Measurements from ENCODE around the gene ACTR6. TPM values are rescaled to one million over a fixed set of nuclear protein-coding genes. Genes with fewer than 3 reads are reported as not detected.
A peak's percentile ranks its signal among the peaks of the same experiment; 100 is the strongest.

Gene ACTR6
- total RNA-seq, 1 donor from 2014 or later: 23.5 TPM

DNA sequence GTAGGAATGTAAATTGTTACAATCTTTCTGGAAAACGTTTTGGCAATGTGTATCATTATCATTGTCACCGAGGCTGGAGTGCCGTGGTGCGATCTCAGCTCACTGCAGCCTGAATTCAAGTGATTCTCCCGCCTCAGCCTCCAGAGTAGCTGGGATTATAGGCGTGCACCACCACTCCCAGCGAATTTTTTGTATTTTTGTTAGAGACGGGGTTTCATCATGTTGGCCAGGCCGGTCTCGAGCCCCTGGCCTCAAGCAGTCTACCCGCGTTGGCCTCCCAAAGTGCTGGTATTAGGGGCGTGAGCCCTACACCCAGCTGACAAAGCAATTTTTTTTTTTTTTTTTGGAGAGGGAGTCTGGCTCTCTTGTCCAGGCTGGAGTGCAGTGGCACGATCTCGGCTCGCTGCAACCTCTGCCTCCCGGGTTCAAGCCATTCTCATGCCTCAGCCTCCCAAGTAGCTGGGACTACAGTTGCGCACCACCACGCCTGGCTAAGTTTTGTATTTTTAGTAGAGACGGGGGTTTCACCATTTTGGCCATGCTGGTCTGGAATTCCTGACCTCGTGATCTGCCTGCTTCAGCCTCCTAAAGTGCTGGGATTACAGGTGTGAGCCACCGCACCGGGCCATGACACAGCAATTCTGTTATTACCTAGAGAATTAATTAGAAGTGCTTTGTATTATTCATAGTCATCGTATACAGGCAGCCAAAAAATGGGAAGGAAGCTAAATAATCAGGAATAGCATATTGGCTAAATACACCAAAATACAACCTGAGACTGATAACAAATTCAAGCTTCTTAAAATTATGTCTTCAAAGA, 1.2 kb downstream of the ACTR6 start:
- H3K4me1 Mint-ChIP-seq: peaks cover 29% of the 10 kb centered on the region
- intact Hi-C loops (cut with micrococcal nuclease): loop anchor here (5.0 to 10.0 kb wide), 2 partner anchors 147 to 1630 kb away; partner anchors contain the start of gene GNPTAB
- H3K9me3 Mint-ChIP-seq: no peaks in the 10 kb centered on the region
- CTCF ChIA-PET: no interaction called here
- ATAC-seq (ENCODE audit: low read depth) (no peak), DNase-seq (no peak)
- no peaks in the 10 kb centered on the region for H3K27me3 Mint-ChIP-seq
- peak overlapping the region; percentile 98 for H3K4me3 Mint-ChIP-seq
- TF ChIP-seq, protein P1, sequence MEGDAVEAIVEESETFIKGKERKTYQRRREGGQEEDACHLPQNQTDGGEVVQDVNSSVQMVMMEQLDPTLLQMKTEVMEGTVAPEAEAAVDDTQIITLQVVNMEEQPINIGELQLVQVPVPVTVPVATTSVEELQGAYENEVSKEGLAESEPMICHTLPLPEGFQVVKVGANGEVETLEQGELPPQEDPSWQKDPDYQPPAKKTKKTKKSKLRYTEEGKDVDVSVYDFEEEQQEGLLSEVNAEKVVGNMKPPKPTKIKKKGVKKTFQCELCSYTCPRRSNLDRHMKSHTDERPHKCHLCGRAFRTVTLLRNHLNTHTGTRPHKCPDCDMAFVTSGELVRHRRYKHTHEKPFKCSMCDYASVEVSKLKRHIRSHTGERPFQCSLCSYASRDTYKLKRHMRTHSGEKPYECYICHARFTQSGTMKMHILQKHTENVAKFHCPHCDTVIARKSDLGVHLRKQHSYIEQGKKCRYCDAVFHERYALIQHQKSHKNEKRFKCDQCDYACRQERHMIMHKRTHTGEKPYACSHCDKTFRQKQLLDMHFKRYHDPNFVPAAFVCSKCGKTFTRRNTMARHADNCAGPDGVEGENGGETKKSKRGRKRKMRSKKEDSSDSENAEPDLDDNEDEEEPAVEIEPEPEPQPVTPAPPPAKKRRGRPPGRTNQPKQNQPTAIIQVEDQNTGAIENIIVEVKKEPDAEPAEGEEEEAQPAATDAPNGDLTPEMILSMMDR (IDR thresholded peaks at IDR 0.05): no peak
- H3K36me3 Mint-ChIP-seq (ENCODE audit: low read depth): peaks cover 20% of the 10 kb centered on the region
- H3K27ac Mint-ChIP-seq: peak overlapping the region; percentile 95
- POLR2A ChIA-PET: interaction anchor here (0.7 to 1.9 kb wide), 3 partner anchors 9 to 152 kb away, joined by 3 to 26 read pairs (median 3); partner anchors contain the start of genes DEPDC4 and SCYL2

GRCh38 chr12:100207311-100207710, 6.7 kb downstream of the ACTR6 start:
- H3K36me3 Mint-ChIP-seq (ENCODE audit: low read depth): peaks cover 57% of the 10 kb centered on the region
- peaks cover 6% of the 10 kb centered on the region for H3K4me1 Mint-ChIP-seq
- POLR2A ChIA-PET: interaction anchor here (0.6 kb wide), 1 partner anchor 1476 kb away, joined by 4 read pairs; no protein-coding TSS in a partner anchor
- no peak for ATAC-seq (ENCODE audit: low read depth)
- TF ChIP-seq, protein P1 (IDR thresholded peaks at IDR 0.05): no peak
- CTCF ChIA-PET: no interaction called here
- no peak for DNase-seq
- H3K27me3 Mint-ChIP-seq: no peaks in the 10 kb centered on the region
- H3K9me3 Mint-ChIP-seq: no peaks in the 10 kb centered on the region
- no peak overlapping the region for H3K27ac Mint-ChIP-seq
- intact Hi-C loops (cut with micrococcal nuclease): loop anchor here (10.0 kb wide), 1 partner anchor 153 kb away; no protein-coding TSS in a partner anchor
- no peak overlapping the region for H3K4me3 Mint-ChIP-seq

- ChIA-PET CTCF (no interaction called here), POLR2A (no interaction called here)
- TF ChIP-seq, protein P1 (IDR thresholded peaks at IDR 0.05): no peak
- H3K36me3 Mint-ChIP-seq (ENCODE audit: low read depth): peaks cover 68% of the 10 kb centered on the region
- ATAC-seq (ENCODE audit: low read depth) (no peak), DNase-seq (no peak)
- H3K27me3 Mint-ChIP-seq: no peaks in the 10 kb centered on the region
- H3K4me1 Mint-ChIP-seq: no peaks in the 10 kb centered on the region
- H3K4me3 Mint-ChIP-seq: no peak overlapping the region
- no peaks in the 10 kb centered on the region for H3K9me3 Mint-ChIP-seq
- intact Hi-C loops (cut with micrococcal nuclease): loop anchor here (10.0 kb wide), 1 partner anchor 154 kb away; no protein-coding TSS in a partner anchor
- H3K27ac Mint-ChIP-seq: no peak overlapping the region
Observed at GRCh38 chr12:100208834-100209233, 8.2 kb downstream of the ACTR6 start.

- no peak overlapping the region for H3K4me3 Mint-ChIP-seq
- peaks cover 80% of the 10 kb centered on the region for H3K36me3 Mint-ChIP-seq (ENCODE audit: low read depth)
- H3K27ac Mint-ChIP-seq: no peak overlapping the region
- H3K9me3 Mint-ChIP-seq: no peaks in the 10 kb centered on the region
- H3K4me1 Mint-ChIP-seq: peaks cover 4% of the 10 kb centered on the region
- intact Hi-C loops (cut with micrococcal nuclease): no loop called here
- CTCF ChIA-PET: no interaction called here
- POLR2A ChIA-PET: no interaction called here
- no peaks in the 10 kb centered on the region for H3K27me3 Mint-ChIP-seq
- ATAC-seq (ENCODE audit: low read depth): no peak
- TF ChIP-seq, protein P1 (IDR thresholded peaks at IDR 0.05): no peak
- DNase-seq: no peak
Observed at GRCh38 chr12:100211698-100212097, 11.1 kb downstream of the ACTR6 start.

DNA sequence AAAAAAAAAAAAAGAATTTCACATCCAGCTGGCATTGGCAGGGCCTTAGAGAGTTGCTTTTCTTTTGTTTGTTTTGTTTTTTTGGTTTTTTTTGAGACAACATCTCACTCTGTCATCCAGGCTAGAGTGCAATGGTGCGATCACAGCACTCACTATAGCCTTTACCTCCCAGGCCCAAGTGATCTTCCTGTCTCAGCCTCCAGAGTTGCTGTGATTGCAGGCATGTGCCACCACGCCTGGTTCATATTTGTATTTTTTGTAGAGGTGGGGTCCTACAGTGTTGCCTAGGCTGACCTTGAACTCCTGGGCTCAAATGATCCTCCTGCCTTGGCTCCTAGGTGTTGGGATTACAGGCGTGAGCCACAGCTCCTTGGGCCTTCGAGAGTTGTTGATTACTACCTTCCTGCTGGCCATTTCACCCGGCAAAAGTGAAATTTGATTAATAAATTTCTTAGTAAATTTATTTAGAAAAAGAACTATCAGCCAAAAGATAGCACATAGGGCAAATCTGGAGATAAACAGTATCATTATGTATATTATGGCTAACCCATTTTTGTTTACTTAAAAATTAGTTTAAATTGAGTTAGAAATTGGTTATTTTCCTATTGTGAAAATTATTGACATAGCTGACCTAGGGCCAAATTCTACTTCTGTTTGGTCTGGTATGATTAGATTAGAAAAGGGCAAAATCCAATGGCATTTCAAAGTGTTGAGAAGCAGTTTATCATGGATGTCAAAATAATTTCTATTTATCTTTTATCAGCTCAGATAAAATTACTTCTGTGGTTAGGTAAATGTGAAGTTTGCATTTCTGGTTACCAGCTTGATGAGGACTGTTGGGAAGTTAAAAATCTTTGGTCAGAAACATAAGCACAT, 12.6 kb downstream of the ACTR6 start:
- intact Hi-C loops (cut with micrococcal nuclease): no loop called here
- H3K4me3 Mint-ChIP-seq: no peak overlapping the region
- no peak overlapping the region for H3K27ac Mint-ChIP-seq
- CTCF ChIA-PET: no interaction called here
- peaks cover 4% of the 10 kb centered on the region for H3K4me1 Mint-ChIP-seq
- H3K9me3 Mint-ChIP-seq: no peaks in the 10 kb centered on the region
- no peak for DNase-seq
- no peaks in the 10 kb centered on the region for H3K27me3 Mint-ChIP-seq
- TF ChIP-seq, protein P1 (IDR thresholded peaks at IDR 0.05): no peak
- ATAC-seq (ENCODE audit: low read depth): no peak
- POLR2A ChIA-PET: no interaction called here
- H3K36me3 Mint-ChIP-seq (ENCODE audit: low read depth): peaks cover 75% of the 10 kb centered on the region

Data from activated B cell treated with CpG ODN at 0.5 μM for 24 hours (primary cell).